ENCODE measurements around the gene DHX38.

DHX38 gene

GRCh38 chr16:72122308-72122707 lies 28.7 kb downstream of the DHX38 start:
- no peaks in the 10 kb centered on the region for H3K27me3 Mint-ChIP-seq
- DNase-seq (no peak), ATAC-seq (replicated peaks) (no peak)
- H3K27ac Mint-ChIP-seq: peak overlapping the region; percentile 78
- no peak overlapping the region for H3K4me3 Mint-ChIP-seq
- H3K36me3 Mint-ChIP-seq: no peaks in the 10 kb centered on the region
- no peaks in the 10 kb centered on the region for H3K9me3 Mint-ChIP-seq
- peaks cover 8 to 21% of the 10 kb centered on the region in 2 donors for H3K4me1 Mint-ChIP-seq

- H3K27ac Mint-ChIP-seq: no peak overlapping the region
- H3K27me3 Mint-ChIP-seq: no peaks in the 10 kb centered on the region
- H3K4me3 Mint-ChIP-seq: no peak overlapping the region
- peaks cover 8 to 21% of the 10 kb centered on the region in 2 donors for H3K4me1 Mint-ChIP-seq
- no peak for ATAC-seq (replicated peaks)
- no peaks in the 10 kb centered on the region for H3K36me3 Mint-ChIP-seq
- no peaks in the 10 kb centered on the region for H3K9me3 Mint-ChIP-seq
- no peak for DNase-seq
Observed at GRCh38 chr16:72122916-72123315, 29.3 kb downstream of the DHX38 start.

DNA sequence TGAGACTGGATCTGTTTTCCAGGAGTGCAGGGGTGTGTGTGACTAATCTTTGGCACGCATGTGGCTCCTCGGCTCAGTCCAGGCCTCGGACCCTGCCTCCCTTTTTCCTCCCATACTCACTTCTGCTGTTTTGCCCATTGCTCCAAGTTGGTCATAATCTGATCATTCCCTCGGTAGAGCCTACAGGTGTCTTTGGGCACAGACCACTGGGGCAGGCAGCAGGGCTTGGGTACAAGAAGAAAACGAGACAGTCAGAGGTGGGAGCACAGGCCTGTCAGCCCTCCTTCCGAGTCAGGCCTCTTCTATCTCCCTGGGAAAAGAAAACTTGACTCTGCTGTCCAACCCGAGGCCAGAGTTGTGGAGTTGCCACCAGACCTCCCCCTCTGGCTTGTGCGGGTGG lies 29.8 kb downstream of the DHX38 start:
- peaks cover 8 to 21% of the 10 kb centered on the region in 2 donors for H3K4me1 Mint-ChIP-seq
- DNase-seq (no peak), ATAC-seq (replicated peaks) (no peak)
- H3K4me3 Mint-ChIP-seq: no peak overlapping the region
- no peak overlapping the region for H3K27ac Mint-ChIP-seq
- no peaks in the 10 kb centered on the region for H3K36me3 Mint-ChIP-seq
- no peaks in the 10 kb centered on the region for H3K27me3 Mint-ChIP-seq
- no peaks in the 10 kb centered on the region for H3K9me3 Mint-ChIP-seq

DNA sequence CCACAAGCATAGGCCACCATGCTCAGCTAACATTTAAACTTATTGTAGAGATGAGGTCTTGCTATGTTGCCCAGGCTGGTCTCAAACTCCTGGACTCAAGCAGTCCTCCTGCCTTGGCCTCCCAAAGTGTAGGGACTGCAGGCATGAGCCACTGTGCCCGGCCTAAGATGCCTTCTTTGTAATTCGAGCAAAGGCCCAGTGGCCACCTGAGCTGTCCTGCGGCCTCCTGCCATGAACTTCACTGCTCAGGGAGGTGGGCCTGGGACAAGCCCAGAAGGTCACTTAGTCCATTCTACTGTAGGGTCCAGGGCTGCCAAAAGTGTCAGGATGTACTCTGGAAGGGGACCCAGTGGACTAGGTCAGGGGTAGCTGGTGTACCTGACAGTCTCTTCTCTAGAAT lies 30.5 kb downstream of the DHX38 start:
- no peaks in the 10 kb centered on the region for H3K27me3 Mint-ChIP-seq
- no peak overlapping the region for H3K27ac Mint-ChIP-seq
- ATAC-seq (replicated peaks) (no peak), DNase-seq (no peak)
- H3K9me3 Mint-ChIP-seq: no peaks in the 10 kb centered on the region
- H3K4me3 Mint-ChIP-seq: no peak overlapping the region
- peaks cover 7 to 17% of the 10 kb centered on the region in 2 donors for H3K4me1 Mint-ChIP-seq
- H3K36me3 Mint-ChIP-seq: peaks cover 0 to 5% of the 10 kb centered on the region in 2 donors

- ATAC-seq (replicated peaks): peak; percentile 71 to 83
- Mint-ChIP-seq H3K9me3 (no peaks in the 10 kb centered on the region), H3K27me3 (no peaks in the 10 kb centered on the region), H3K4me1 (peaks cover 7 to 15% of the 10 kb centered on the region in 2 donors), H3K27ac (no peak overlapping the region), H3K36me3 (peaks cover 0 to 5% of the 10 kb centered on the region in 2 donors), H3K4me3 (no peak overlapping the region)
- DNase-seq: peak; percentile 24
Observed at GRCh38 chr16:72124761-72125634, 31.4 kb downstream of the DHX38 start.

GRCh38 chr16:72125635-72126428 lies 32.2 kb downstream of the DHX38 start:
- H3K9me3 Mint-ChIP-seq: no peaks in the 10 kb centered on the region
- no peak for DNase-seq
- H3K36me3 Mint-ChIP-seq: peaks cover 0 to 5% of the 10 kb centered on the region in 2 donors
- peaks cover 7 to 15% of the 10 kb centered on the region in 2 donors for H3K4me1 Mint-ChIP-seq
- peak; percentile 78 to 85 for ATAC-seq (replicated peaks)
- H3K27ac Mint-ChIP-seq: no peak overlapping the region
- H3K4me3 Mint-ChIP-seq: no peak overlapping the region
- H3K27me3 Mint-ChIP-seq: no peaks in the 10 kb centered on the region

GRCh38 chr16:72126429-72126765 lies 32.8 kb downstream of the DHX38 start:
- Mint-ChIP-seq H3K4me3 (no peak overlapping the region), H3K4me1 (peaks cover 7 to 15% of the 10 kb centered on the region in 2 donors), H3K36me3 (peaks cover 0 to 5% of the 10 kb centered on the region in 2 donors), H3K27ac (no peak overlapping the region), H3K9me3 (no peaks in the 10 kb centered on the region), H3K27me3 (no peaks in the 10 kb centered on the region)
- DNase-seq: no peak
- ATAC-seq (replicated peaks): no peak

- no peak for ATAC-seq (replicated peaks)
- Mint-ChIP-seq H3K27me3 (no peaks in the 10 kb centered on the region), H3K4me3 (no peak overlapping the region), H3K9me3 (no peaks in the 10 kb centered on the region), H3K27ac (no peak overlapping the region), H3K36me3 (peaks cover 0 to 5% of the 10 kb centered on the region in 2 donors), H3K4me1 (peaks cover 7 to 15% of the 10 kb centered on the region in 2 donors)
- DNase-seq: no peak
Observed at GRCh38 chr16:72128701-72129100, 35.1 kb downstream of the DHX38 start.

GRCh38 chr16:72129976-72130656 lies 36.5 kb downstream of the DHX38 start:
- Mint-ChIP-seq H3K4me1 (peaks cover 7 to 8% of the 10 kb centered on the region in 2 donors), H3K27me3 (no peaks in the 10 kb centered on the region), H3K4me3 (no peak overlapping the region), H3K36me3 (peaks cover 0 to 5% of the 10 kb centered on the region in 2 donors), H3K27ac (no peak overlapping the region), H3K9me3 (no peaks in the 10 kb centered on the region)
- ATAC-seq (replicated peaks) (no peak), DNase-seq (no peak)

GRCh38 chr16:72131036-72131435 lies 37.4 kb downstream of the DHX38 start:
- Mint-ChIP-seq H3K27ac (no peak overlapping the region), H3K4me1 (no peaks in the 10 kb centered on the region), H3K9me3 (no peaks in the 10 kb centered on the region), H3K4me3 (no peak overlapping the region), H3K27me3 (no peaks in the 10 kb centered on the region), H3K36me3 (peaks cover 0 to 5% of the 10 kb centered on the region in 2 donors)
- DNase-seq (no peak), ATAC-seq (replicated peaks) (no peak)

GRCh38 chr16:72132726-72133125 lies 39.1 kb downstream of the DHX38 start:
- DNase-seq (no peak), ATAC-seq (replicated peaks) (no peak)
- Mint-ChIP-seq H3K27me3 (no peaks in the 10 kb centered on the region), H3K36me3 (peaks cover 0 to 5% of the 10 kb centered on the region in 2 donors), H3K9me3 (no peaks in the 10 kb centered on the region), H3K4me1 (no peaks in the 10 kb centered on the region), H3K4me3 (no peak overlapping the region), H3K27ac (no peak overlapping the region)

DNA sequence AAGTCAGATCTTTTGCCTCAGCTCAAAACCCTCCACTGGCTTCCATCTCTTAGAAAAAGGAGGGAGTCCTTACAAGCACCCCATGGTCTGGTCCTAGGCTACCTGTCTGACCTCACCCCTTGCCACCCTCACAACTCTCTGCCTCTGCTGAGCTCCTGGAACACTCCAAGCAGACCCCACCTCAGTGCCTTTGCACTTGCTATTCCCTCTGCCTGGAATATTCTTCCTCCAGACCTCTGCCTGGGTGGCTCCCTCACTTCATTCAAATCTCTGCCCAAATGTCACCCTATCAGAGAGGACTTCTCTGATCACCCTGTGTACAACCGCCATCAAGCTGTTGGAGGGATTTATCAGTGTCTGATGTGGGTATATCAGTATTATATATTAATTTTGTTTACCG lies 40.9 kb downstream of the DHX38 start:
- H3K27me3 Mint-ChIP-seq: no peaks in the 10 kb centered on the region
- no peaks in the 10 kb centered on the region for H3K36me3 Mint-ChIP-seq
- H3K9me3 Mint-ChIP-seq: no peaks in the 10 kb centered on the region
- DNase-seq: no peak
- ATAC-seq (replicated peaks): no peak
- no peak overlapping the region for H3K27ac Mint-ChIP-seq
- no peaks in the 10 kb centered on the region for H3K4me1 Mint-ChIP-seq
- H3K4me3 Mint-ChIP-seq: no peak overlapping the region

GRCh38 chr16:72137380-72138063 lies 43.9 kb downstream of the DHX38 start:
- H3K4me1 Mint-ChIP-seq: no peaks in the 10 kb centered on the region
- H3K27ac Mint-ChIP-seq: no peak overlapping the region
- H3K9me3 Mint-ChIP-seq: no peaks in the 10 kb centered on the region

DNA sequence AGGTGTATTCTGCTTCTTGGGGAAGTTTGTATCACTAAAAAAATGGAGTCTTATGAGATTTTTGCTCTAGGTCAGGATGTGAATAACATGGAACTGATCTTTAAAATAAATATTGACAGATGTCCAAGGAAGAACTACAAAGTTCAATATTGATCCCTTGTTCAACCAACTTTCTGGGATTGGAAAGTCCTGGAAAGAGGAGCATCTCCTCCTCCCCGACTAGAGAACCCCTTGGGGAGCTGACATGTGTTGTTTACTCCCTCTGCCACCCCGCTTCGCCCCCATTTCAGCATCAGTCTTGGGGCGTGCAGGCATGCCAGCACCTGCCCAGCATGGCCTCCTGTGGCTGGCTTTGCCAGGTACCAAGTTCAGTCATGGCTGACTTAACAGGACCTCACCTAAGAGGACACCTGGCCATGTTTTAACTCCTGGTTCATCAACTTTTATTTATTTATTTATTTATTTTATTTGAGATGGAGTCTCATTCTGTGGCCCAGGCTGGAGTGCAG lies 44.5 kb downstream of the DHX38 start:
- Mint-ChIP-seq H3K4me3 (no peak overlapping the region), H3K9me3 (no peaks in the 10 kb centered on the region), H3K36me3 (peaks cover 0 to 2% of the 10 kb centered on the region in 2 donors), H3K4me1 (no peaks in the 10 kb centered on the region), H3K27ac (no peak overlapping the region), H3K27me3 (no peaks in the 10 kb centered on the region)
- DNase-seq (no peak), ATAC-seq (replicated peaks) (no peak)

More at GRCh38 chr16:72137380-72138063, 43.9 kb downstream of the DHX38 start:
- ATAC-seq (replicated peaks) (no peak), DNase-seq (no peak)
- no peak overlapping the region for H3K4me3 Mint-ChIP-seq
- no peaks in the 10 kb centered on the region for H3K27me3 Mint-ChIP-seq
- H3K36me3 Mint-ChIP-seq: no peaks in the 10 kb centered on the region
